Stimulated activated CD8-positive, alpha-beta memory T cell treated with anti-CD3 and anti-CD28 coated beads, Interleukin-12 subunit alpha, Interleukin-12 subunit beta, amount 100 ng/mL, for 24 hours (primary cell): ENCODE results near the gene MPL.

ENCODE experiments used
- DNase-seq: peaks from one replicate; pipeline ENCODE4 v3.0.0-alpha.2; 2020; ENCODE audit errors: extremely low read depth

Gene MPL

GRCh38 chr1:43337588-43337987, at the start of gene MPL:
Gene MPL (plus strand): TSS chr1:43337818. CDS start chr1:43337849, 31 bp downstream.
- DNase-seq, result no peak

- DNase-seq, result no peak
These were observed 49.4 kb upstream of the MPL start for GRCh38 chr1:43288058-43288784.

- no peak for DNase-seq
These were observed 48.6 kb upstream of the MPL start for GRCh38 chr1:43288785-43289706.

- DNase-seq, result no peak
These were observed 45.4 kb upstream of the MPL start for GRCh38 chr1:43292216-43292615.

GRCh38 chr1:43292679-43293078, 44.9 kb upstream of the MPL start:
- no peak for DNase-seq

GRCh38 chr1:43293176-43293575, 44.4 kb upstream of the MPL start:
- DNase-seq, result no peak

GRCh38 chr1:43293896-43294760, 43.5 kb upstream of the MPL start:
- DNase-seq, result no peak

GRCh38 chr1:43294761-43295160, 42.9 kb upstream of the MPL start:
- DNase-seq, result no peak

- DNase-seq, result no peak
These were observed 41.4 kb upstream of the MPL start for GRCh38 chr1:43296207-43296606.

GRCh38 chr1:43298055-43298454, 39.6 kb upstream of the MPL start:
- DNase-seq, result no peak

GRCh38 chr1:43299101-43299500, 38.5 kb upstream of the MPL start:
- DNase-seq, result no peak

- DNase-seq, result no peak
These were observed 37.1 kb upstream of the MPL start, which contains the start of gene TIE1 for GRCh38 chr1:43300378-43301094. Gene TIE1 (plus strand): TSS chr1:43300982. CDS start chr1:43301072, 90 bp downstream.

GRCh38 chr1:43302201-43302600, 35.4 kb upstream of the MPL start:
- no peak for DNase-seq

GRCh38 chr1:43302721-43303470, 34.7 kb upstream of the MPL start:
- DNase-seq, result no peak

GRCh38 chr1:43303471-43304313, 33.9 kb upstream of the MPL start:
- DNase-seq, result no peak

- no peak for DNase-seq
These were observed 33.3 kb upstream of the MPL start for GRCh38 chr1:43304314-43304681.

GRCh38 chr1:43304771-43305300, 32.8 kb upstream of the MPL start:
- DNase-seq, result no peak

- no peak for DNase-seq
These were observed 32.2 kb upstream of the MPL start for GRCh38 chr1:43305461-43305860.

- DNase-seq, result no peak
These were observed 31.5 kb upstream of the MPL start for GRCh38 chr1:43305926-43306687.
